Hair follicle dermal papilla cell (primary cell): ENCODE measurements around the gene GAGE12F. TPM values are rescaled to one million over a fixed set of nuclear protein-coding genes. Genes with fewer than 3 reads are reported as not detected.

ENCODE experiments used
- small RNA-seq: library from RNA; depleted of rRNA; stranded (forward); fragments of <200 nt; gene quantifications from one replicate; pipeline ENCODE3, GENCODE V24; 2012
- total RNA-seq: library from RNA; depleted of rRNA; stranded (reverse); fragments of >200 nt; gene quantifications from 2 replicates; pipeline ENCODE4 v1.2.3, GENCODE V29; 2012

Gene GAGE12F
- not detected in 2 replicates for total RNA-seq

GRCh38 chrX:49560542-49560941, at the start of gene GAGE12F:
Gene GAGE12F, plus strand, starts transcription at chrX:49560842. Its CDS starts 1,155 bp downstream, at chrX:49561997.

GRCh38 chrX:49531877-49532276, 28.8 kb upstream of the GAGE12F start, which contains the start of gene GAGE12C:
Gene GAGE12C, plus strand, starts transcription at chrX:49532177. Its CDS starts 1,155 bp downstream, at chrX:49533332.

GRCh38 chrX:49541433-49541832, 19.2 kb upstream of the GAGE12F start, which contains the start of gene GAGE12D:
Gene GAGE12D, plus strand, starts transcription at chrX:49541733. Its CDS starts 1,155 bp downstream, at chrX:49542888.

GRCh38 chrX:49550989-49551388, 9.7 kb upstream of the GAGE12F start, which contains the start of gene GAGE12E:
Gene GAGE12E, plus strand, starts transcription at chrX:49551289. Its CDS starts 1,155 bp downstream, at chrX:49552444.

GRCh38 chrX:49570100-49570499, 9.5 kb downstream of the GAGE12F start, which contains the start of gene GAGE12G:
Gene GAGE12G, plus strand, starts transcription at chrX:49570400. Its CDS starts 1,155 bp downstream, at chrX:49571555.

GRCh38 chrX:49579649-49580048, 19.0 kb downstream of the GAGE12F start, which contains the start of gene GAGE12H:
Gene GAGE12H, plus strand, starts transcription at chrX:49579949. Its CDS starts 1,155 bp downstream, at chrX:49581104.

GRCh38 chrX:49589196-49589595, 28.6 kb downstream of the GAGE12F start, which contains the start of gene GAGE2A:
Gene GAGE2A, plus strand, starts transcription at chrX:49589496. Its CDS starts 1,155 bp downstream, at chrX:49590651.

GRCh38 chrX:49598720-49599119, 38.1 kb downstream of the GAGE12F start, which contains the start of gene GAGE1:
Gene GAGE1, plus strand, starts transcription at chrX:49599020. Its CDS starts 1,155 bp downstream, at chrX:49600175.

Small RNA genes lying within 50 kb of the gene (small RNA-seq; reads per million reads assigned to genes)
- not detected for gene GAGE12B

Other genes with a start within 250 kb of the GAGE12F start
- gene GAGE12J, start 238.8 kb upstream of the GAGE12F start, total RNA-seq = not detected in 2 replicates
- gene GAGE13, start 229.3 kb upstream of the GAGE12F start, total RNA-seq = not detected in 2 replicates
- not detected in 2 replicates for gene GAGE12C, start 28.7 kb upstream of the GAGE12F start, total RNA-seq
- not detected in 2 replicates for gene GAGE12D, start 19.1 kb upstream of the GAGE12F start, total RNA-seq
- gene GAGE12E, start 9.6 kb upstream of the GAGE12F start, total RNA-seq = not detected in 2 replicates
- gene GAGE12G, start 9.6 kb downstream of the GAGE12F start, total RNA-seq = not detected in 2 replicates
- gene GAGE12H, start 19.1 kb downstream of the GAGE12F start, total RNA-seq = not detected in 2 replicates
- not detected in 2 replicates for gene GAGE2A, start 28.7 kb downstream of the GAGE12F start, total RNA-seq
- not detected in 2 replicates for gene GAGE1, start 38.2 kb downstream of the GAGE12F start, total RNA-seq
- gene PAGE1, start 135.1 kb downstream of the GAGE12F start, total RNA-seq = not detected in 2 replicates